ENCODE data around the gene TTBK1. TPM values are rescaled to one million over a fixed set of nuclear protein-coding genes. Genes with fewer than 3 reads are reported as not detected.

TTBK1 gene
- total and polyA plus RNA-seq, 7 donors = under 0.01 to 0.55 (median 0.25) TPM; not detected in 1

DNA sequence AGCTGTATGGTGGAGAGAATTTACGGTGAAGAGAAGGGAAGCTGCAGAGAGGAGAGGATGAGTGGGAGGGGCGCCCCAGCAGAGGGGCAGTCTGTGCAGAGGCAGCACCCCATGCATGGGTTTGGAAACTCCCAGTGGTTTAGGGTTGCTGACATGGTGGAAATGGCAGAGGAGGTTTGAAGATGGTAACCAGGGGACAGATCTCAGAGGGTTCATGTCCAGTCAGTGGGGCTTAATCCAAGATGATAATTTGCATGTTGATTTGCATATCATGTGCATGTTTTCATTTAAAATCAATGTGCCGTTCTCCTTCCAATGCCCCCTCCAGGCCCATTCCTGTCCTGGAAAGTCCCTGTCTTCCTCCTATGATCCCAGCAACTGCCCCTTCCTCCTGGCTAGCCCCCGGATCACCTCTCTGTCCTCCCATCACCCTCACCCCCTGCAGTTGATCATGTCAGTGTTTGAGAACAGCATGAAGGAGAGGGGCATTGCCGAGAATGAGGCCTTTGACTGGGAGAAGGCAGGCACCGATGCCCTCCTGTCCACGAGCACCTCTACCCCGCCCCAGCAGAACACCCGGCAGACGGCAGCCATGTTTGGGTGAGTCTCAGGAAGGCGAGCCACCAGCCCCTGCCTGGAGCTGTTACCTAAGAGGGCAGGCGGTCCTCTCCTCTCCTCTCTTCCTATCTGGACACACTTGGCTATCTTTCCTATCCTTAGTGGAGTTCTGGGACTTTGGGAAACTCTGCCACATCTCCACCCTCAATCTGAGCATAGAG, 14.3 kb downstream of the TTBK1 start:
- Histone ChIP-seq H3K4me3 (no peak overlapping the region), H3K36me3 (no peaks in the 10 kb centered on the region), H3K4me1 (no peaks in the 10 kb centered on the region), H3K9me3 (no peaks in the 10 kb centered on the region), H3K27ac (no peak overlapping the region), H3K27me3 (peaks cover 0 to 19% (median 0%) of the 10 kb centered on the region in 3 donors)
- 72 to 76% methylated on average over 12 of the region's 12 CpGs for WGBS, 2 donors
- DNase-seq = no peak
- no peak for TF ChIP-seq EP300 (IDR thresholded peaks at IDR 0.05)
- intact Hi-C loops (cut with DNase I) = no loop called here

DNA sequence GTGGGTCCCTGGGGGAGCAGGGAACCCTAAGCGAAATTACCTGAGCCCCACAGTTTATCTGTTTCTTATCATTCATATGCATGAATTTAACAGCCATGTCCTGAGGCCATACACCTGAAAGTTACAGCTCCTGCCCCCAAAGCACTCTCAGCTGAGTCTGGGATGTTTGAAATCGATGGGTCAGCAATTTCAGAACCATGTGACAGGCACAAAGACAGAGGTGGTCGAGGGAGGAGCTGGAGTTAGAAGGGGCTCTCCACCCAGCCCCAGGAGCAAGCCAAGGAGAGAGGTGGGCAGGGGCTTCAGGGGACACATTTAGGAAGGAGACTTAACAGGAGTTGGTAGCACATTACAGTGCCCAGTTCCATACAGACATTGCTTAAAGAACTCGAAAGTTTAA, 14.9 kb downstream of the TTBK1 start:
- DNase-seq = no peak
- H3K9me3 ChIP-seq = no peaks in the 10 kb centered on the region
- no peaks in the 10 kb centered on the region for H3K36me3 ChIP-seq
- TF ChIP-seq, protein P1, sequence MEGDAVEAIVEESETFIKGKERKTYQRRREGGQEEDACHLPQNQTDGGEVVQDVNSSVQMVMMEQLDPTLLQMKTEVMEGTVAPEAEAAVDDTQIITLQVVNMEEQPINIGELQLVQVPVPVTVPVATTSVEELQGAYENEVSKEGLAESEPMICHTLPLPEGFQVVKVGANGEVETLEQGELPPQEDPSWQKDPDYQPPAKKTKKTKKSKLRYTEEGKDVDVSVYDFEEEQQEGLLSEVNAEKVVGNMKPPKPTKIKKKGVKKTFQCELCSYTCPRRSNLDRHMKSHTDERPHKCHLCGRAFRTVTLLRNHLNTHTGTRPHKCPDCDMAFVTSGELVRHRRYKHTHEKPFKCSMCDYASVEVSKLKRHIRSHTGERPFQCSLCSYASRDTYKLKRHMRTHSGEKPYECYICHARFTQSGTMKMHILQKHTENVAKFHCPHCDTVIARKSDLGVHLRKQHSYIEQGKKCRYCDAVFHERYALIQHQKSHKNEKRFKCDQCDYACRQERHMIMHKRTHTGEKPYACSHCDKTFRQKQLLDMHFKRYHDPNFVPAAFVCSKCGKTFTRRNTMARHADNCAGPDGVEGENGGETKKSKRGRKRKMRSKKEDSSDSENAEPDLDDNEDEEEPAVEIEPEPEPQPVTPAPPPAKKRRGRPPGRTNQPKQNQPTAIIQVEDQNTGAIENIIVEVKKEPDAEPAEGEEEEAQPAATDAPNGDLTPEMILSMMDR (IDR thresholded peaks at IDR 0.05) = no peak
- TF ChIP-seq EP300 (IDR thresholded peaks at IDR 0.05) (no peak), POLR2A (IDR thresholded peaks at IDR 0.05) (no peak), POLR2AphosphoS5 (IDR thresholded peaks at IDR 0.05) (no peak)
- 75 to 78% methylated on average over 4 of the region's 4 CpGs for WGBS, 2 donors
- H3K4me3 ChIP-seq = no peak overlapping the region
- peaks cover 0 to 13% (median 0%) of the 10 kb centered on the region in 3 donors for H3K27me3 ChIP-seq
- intact Hi-C loops (cut with DNase I) = no loop called here
- H3K27ac ChIP-seq = no peak overlapping the region
- no peaks in the 10 kb centered on the region for H3K4me1 ChIP-seq

DNA sequence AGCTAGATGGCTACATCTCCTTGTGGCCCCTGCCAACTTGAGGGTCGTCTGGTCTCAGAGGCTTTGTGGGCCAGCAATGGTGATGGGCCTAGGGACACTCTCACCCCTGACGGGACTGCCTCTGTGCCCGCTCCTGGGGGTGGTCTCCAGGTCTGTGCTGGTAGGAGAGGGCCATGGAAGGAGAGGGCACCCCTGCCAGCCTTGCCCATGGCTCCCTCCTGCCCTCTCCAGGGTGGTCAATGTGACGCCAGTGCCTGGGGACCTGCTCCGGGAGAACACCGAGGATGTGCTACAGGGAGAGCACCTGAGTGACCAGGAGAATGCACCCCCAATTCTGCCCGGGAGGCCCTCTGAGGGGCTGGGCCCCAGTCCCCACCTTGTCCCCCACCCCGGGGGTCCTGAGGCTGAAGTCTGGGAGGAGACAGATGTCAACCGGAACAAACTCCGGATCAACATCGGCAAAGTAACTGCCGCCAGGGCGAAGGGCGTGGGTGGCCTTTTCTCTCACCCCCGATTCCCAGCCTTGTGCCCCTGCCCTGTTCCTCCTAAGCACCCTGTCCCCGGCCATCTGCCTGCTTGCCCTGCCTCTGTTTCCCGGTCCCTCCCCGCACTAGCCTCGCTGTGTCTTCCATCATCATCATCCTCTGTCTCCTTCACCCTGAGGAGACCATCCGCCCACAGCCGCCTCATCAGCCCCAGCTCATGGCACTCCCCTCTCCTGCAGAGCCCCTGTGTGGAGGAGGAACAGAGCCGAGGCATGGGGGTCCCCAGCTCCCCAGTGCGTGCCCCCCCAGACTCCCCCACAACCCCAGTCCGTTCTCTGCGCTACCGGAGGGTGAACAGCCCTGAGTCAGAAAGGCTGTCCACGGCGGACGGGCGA, 15.8 kb downstream of the TTBK1 start:
- 91 to 94% methylated on average over 30 of the region's 30 CpGs for WGBS, 2 donors
- intact Hi-C loops (cut with DNase I) = no loop called here
- no peaks in the 10 kb centered on the region for H3K9me3 ChIP-seq
- peaks cover 0 to 4% (median 0%) of the 10 kb centered on the region in 3 donors for H3K27me3 ChIP-seq
- H3K27ac ChIP-seq = no peak overlapping the region
- no peaks in the 10 kb centered on the region for H3K36me3 ChIP-seq
- H3K4me1 ChIP-seq = no peaks in the 10 kb centered on the region
- TF ChIP-seq, protein P1 (IDR thresholded peaks at IDR 0.05) = no peak
- TF ChIP-seq EP300 (IDR thresholded peaks at IDR 0.05) = no peak
- no peak for TF ChIP-seq POLR2A (IDR thresholded peaks at IDR 0.05)
- no peak for TF ChIP-seq POLR2AphosphoS5 (IDR thresholded peaks at IDR 0.05)
- DNase-seq = no peak
- no peak overlapping the region for H3K4me3 ChIP-seq

GRCh38 chr6:43260791-43261190, 17.5 kb downstream of the TTBK1 start:
- TF ChIP-seq EP300 (IDR thresholded peaks at IDR 0.05) (no peak), POLR2A (IDR thresholded peaks at IDR 0.05) (no peak), POLR2AphosphoS5 (IDR thresholded peaks at IDR 0.05) (no peak)
- TF ChIP-seq, protein P1 (IDR thresholded peaks at IDR 0.05) = no peak
- Histone ChIP-seq H3K4me3 (no peak overlapping the region), H3K27me3 (no peaks in the 10 kb centered on the region), H3K4me1 (no peaks in the 10 kb centered on the region), H3K9me3 (no peaks in the 10 kb centered on the region), H3K36me3 (no peaks in the 10 kb centered on the region), H3K27ac (no peak overlapping the region)
- intact Hi-C loops (cut with DNase I) = loop anchor here (10.0 kb wide), 1 partner anchor 164 kb away; the partner anchor contains the start of gene ABCC10
- WGBS, 2 donors = 85 to 90% methylated on average over 4 of the region's 4 CpGs
- DNase-seq = no peak

GRCh38 chr6:43261198-43261597, 17.9 kb downstream of the TTBK1 start:
- Histone ChIP-seq H3K9me3 (no peaks in the 10 kb centered on the region), H3K4me1 (no peaks in the 10 kb centered on the region), H3K4me3 (no peak overlapping the region), H3K36me3 (no peaks in the 10 kb centered on the region), H3K27me3 (no peaks in the 10 kb centered on the region), H3K27ac (no peak overlapping the region)
- TF ChIP-seq, protein P1 (IDR thresholded peaks at IDR 0.05) = no peak
- TF ChIP-seq EP300 (IDR thresholded peaks at IDR 0.05) (no peak), POLR2A (IDR thresholded peaks at IDR 0.05) (no peak), POLR2AphosphoS5 (IDR thresholded peaks at IDR 0.05) (no peak)
- 88 to 91% methylated on average over 5 of the region's 5 CpGs for WGBS, 2 donors
- intact Hi-C loops (cut with DNase I) = loop anchor here (10.0 kb wide), 1 partner anchor 164 kb away; the partner anchor contains the start of gene ABCC10
- no peak for DNase-seq
